ENCODE measurements around the gene ACAT2.
"Not testable (repeated sequence)": the region's sequence is repeated elsewhere in the genome, so short reads cannot be mapped to it uniquely, and the experiment has no call there.

The ACAT2 gene

DNA sequence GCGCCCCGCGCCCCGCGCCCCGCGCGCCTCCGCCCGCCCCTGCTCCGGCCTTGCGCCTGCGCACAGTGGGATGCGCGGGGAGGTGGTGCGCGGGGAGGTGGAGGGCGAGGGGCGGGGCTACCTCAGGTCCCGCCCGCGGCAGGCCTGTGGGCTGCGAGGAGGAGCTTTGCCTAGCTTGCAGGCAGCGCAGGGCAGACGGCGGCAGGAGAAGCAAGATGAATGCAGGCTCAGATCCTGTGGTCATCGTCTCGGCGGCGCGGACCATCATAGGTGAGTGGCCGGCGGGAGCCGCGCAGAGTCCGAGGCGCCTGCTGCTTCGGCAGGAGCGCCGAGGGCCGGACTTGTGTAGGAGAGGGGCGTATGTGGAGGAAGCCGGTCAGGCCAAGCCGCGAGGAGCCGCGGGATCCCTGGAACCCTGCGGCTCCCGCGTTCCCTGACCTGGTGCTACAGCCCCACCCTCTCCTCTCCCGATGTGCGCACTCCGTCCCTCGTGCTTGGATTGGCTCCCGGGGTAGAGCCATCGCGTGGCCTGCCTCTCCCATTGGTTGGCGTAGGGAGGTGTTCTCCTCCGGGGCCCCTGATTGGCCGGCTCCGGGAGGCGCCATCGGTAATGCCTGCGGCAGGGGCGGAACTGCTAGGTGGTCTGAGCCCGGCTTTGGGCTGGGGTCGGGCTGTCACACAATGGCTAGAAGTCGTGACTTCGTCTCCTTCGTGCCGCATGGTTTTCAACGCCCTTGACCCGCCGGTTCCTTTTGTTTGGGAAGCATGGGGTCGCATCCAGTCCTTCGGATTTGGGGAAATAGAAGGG, at the start of gene ACAT2:
Gene ACAT2, plus strand, starts transcription at position 173 of the 808 bp plus-strand sequence. Its CDS starts 43 bp downstream, at position 216.
- TF ChIP-seq, protein P1, sequence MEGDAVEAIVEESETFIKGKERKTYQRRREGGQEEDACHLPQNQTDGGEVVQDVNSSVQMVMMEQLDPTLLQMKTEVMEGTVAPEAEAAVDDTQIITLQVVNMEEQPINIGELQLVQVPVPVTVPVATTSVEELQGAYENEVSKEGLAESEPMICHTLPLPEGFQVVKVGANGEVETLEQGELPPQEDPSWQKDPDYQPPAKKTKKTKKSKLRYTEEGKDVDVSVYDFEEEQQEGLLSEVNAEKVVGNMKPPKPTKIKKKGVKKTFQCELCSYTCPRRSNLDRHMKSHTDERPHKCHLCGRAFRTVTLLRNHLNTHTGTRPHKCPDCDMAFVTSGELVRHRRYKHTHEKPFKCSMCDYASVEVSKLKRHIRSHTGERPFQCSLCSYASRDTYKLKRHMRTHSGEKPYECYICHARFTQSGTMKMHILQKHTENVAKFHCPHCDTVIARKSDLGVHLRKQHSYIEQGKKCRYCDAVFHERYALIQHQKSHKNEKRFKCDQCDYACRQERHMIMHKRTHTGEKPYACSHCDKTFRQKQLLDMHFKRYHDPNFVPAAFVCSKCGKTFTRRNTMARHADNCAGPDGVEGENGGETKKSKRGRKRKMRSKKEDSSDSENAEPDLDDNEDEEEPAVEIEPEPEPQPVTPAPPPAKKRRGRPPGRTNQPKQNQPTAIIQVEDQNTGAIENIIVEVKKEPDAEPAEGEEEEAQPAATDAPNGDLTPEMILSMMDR (IDR thresholded peaks at IDR 0.05): no peak
- peak; percentile 98 for DNase-seq (ENCODE audit: low spot score)
- Histone ChIP-seq H3K27ac (peak within 1 kb of the TSS; percentile 93 to 94), H3K4me3 (peak within 1 kb of the TSS; percentile 74)

DNA sequence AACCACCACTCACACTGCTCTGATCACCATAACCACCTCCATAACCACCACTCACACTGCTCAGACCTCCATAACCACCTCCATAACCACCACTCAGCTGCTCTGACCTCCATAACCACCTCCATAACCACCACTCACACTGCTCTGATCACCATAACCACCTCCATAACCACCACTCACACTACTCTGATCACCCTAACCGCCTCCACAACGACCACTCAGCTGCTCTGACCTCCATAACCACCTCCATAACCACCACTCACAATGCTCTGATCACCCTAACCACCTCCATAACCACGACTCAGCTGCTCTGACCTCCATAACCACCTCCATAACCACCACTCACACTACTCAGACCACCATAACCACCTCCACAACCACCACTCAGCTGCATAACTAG, 49.5 kb upstream of the ACAT2 start:
- not testable (repeated sequence) for DNase-seq (ENCODE audit: low spot score); H3K4me3 ChIP-seq; H3K27ac ChIP-seq

DNA sequence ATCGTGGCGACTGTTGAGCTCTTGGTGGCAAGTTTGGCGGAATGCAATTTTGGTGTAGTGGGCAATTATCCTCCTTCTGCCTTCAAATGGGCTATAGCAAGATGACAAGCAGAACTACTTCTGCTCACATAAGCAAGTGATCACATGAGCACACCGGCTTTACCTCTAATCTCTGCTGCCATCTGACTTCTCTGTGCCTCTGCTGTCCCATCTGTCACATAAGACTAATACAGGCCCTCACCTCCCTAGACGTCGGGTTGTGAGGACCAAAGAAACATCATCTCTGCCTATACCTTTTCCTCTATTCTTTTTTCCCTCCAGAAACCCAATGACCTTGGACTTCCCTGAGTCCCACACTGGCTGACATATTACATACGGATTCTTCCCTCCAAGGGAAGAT, 47.9 kb upstream of the ACAT2 start:
- Histone ChIP-seq H3K4me3 (no peak overlapping the region), H3K27ac (no peak overlapping the region)
- TF ChIP-seq, protein P1 (IDR thresholded peaks at IDR 0.05): no peak
- no peak for DNase-seq (ENCODE audit: low spot score)

DNA sequence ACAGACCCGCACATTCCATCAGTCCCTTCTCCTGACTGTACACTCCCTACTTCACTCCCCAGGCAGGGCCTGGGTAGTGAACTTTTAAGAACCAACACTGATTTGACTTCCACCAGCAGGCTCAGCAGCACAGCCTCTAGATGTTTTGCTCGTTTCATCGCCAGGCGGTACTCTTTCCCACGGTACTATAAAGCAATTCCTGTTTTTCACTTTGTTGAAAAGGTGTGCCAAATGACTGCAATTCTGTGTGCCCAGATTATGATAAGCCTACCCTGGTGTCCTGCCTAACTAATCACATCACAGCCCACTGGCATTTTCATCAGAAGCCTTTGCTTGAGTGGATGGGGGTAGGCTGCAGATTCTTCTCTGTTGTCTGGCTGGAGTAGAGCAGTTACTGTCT, 47.4 kb upstream of the ACAT2 start:
- H3K4me3 ChIP-seq: no peak overlapping the region
- no peak for DNase-seq (ENCODE audit: low spot score)
- H3K27ac ChIP-seq: no peak overlapping the region
- TF ChIP-seq, protein P1 (IDR thresholded peaks at IDR 0.05): no peak

DNA sequence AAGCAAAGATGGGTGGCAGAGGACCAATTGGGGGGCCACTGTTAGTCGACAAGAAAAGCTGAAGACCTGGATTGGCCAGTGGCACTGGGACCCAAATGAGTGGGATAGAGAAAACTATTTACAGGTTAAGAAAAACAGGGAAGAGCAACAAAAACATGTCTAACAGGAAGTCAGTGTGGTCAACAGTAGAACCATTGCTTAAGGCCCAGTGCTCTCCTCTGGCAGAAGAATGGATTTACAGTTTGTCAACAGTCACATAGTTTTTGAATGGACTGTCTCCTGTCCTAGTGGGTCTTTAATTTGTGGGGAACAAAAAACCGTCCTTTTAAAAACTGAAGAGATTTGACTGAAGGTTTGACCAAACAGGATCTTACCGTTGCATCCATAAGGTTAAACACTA, 46.7 kb upstream of the ACAT2 start:
- H3K4me3 ChIP-seq: no peak overlapping the region
- TF ChIP-seq, protein P1 (IDR thresholded peaks at IDR 0.05): no peak
- H3K27ac ChIP-seq: no peak overlapping the region
- no peak for DNase-seq (ENCODE audit: low spot score)

DNA sequence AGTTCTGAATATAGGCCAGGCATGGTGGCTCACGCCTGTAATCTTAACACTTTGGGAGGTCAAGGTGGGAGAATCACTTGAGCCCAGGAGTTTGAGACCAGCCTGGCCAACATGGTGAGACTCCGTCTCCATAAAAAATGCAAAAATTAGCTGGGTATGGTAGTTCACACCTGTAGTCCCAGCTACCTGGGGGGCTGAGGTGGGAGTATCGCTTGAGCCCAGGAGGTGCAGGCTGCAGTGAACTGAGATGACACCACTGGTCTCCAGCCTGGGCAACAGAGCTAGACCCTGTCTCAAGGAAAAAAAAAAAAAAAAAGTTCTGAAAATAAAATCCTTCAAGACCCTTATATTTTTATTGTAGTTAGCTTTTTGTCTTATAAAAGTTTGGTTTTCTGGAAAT, 46.2 kb upstream of the ACAT2 start:
- no peak overlapping the region for H3K4me3 ChIP-seq
- TF ChIP-seq, protein P1 (IDR thresholded peaks at IDR 0.05): no peak
- H3K27ac ChIP-seq: no peak overlapping the region

DNA sequence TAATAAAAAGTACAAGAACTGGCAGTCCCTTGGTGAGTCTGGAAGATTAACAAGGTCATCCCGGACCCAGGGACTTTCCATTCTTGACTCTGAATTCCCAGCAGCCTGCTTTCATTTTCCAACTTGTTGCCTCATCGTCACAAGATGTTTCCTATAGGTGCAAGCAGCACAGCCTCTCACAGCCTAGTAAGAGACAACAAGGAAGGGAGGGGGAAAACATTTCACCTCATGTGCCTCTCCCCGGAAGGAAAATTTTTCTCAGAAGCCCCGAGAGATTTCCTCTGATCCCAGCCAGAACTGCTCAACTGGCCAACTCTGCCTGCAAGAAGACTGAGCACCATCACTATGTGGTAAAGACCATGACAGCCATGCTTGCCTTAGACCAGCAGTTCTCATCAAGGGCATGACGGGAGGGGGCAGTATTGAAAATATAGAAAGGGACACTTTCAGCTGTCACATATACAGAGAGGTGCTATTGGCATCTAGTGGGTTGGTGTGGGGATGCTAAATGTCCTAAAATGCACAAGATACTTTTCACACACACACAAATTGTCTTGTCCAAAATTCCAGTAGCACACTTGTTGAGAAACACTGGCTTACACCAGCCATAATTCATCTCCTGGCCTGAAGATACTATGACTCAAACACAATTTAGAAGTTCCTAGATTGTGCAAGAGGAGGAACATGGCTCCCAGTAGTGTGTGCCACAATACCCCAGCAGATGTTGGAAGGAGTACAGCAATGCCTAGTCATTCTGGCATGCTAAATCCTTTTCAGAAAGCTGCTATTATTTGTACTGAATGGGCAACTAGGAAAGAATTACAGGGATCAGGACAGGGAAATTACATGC, 45.4 kb upstream of the ACAT2 start:
- Histone ChIP-seq H3K4me3 (peak overlapping the region; percentile 40), H3K27ac (peak overlapping the region; percentile 82 to 86)
- TF ChIP-seq, protein P1 (IDR thresholded peaks at IDR 0.05): no peak
- no peak for DNase-seq (ENCODE audit: low spot score)

More for the DNA sequence above, 46.2 kb upstream of the ACAT2 start:
- no peak for DNase-seq (ENCODE audit: low spot score)

Data from coronary artery (tissue), 2 donors.